HG03442 (cell line): ENCODE data around the gene NLRP3.

Experiments
- ATAC-seq: cut with Tn5 transposase; IDR thresholded peaks from one replicate; pipeline ENCODE4 v1.9.1; 2021; ENCODE audit warnings: mild to moderate bottlenecking, moderate library complexity; ENCODE audit not compliant: unreplicated experiment

Gene NLRP3

DNA sequence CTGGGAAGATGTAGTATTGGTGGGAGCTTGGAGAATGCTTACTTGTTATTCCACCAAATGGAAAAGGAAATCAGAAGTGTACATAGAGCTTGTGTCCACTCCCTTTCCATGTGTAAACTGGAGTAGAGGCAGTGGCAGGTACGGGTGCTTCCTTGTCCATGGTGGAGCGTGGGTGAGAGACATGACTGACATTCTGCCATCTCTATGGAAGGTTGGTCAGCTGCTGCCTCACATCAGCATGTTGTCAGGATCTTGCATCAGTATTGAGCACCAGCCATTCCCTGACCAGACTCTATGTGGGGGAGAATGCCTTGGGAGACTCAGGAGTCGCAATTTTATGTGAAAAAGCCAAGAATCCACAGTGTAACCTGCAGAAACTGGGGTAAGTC, 19.8 kb downstream of the NLRP3 start:
- no peak for ATAC-seq

DNA sequence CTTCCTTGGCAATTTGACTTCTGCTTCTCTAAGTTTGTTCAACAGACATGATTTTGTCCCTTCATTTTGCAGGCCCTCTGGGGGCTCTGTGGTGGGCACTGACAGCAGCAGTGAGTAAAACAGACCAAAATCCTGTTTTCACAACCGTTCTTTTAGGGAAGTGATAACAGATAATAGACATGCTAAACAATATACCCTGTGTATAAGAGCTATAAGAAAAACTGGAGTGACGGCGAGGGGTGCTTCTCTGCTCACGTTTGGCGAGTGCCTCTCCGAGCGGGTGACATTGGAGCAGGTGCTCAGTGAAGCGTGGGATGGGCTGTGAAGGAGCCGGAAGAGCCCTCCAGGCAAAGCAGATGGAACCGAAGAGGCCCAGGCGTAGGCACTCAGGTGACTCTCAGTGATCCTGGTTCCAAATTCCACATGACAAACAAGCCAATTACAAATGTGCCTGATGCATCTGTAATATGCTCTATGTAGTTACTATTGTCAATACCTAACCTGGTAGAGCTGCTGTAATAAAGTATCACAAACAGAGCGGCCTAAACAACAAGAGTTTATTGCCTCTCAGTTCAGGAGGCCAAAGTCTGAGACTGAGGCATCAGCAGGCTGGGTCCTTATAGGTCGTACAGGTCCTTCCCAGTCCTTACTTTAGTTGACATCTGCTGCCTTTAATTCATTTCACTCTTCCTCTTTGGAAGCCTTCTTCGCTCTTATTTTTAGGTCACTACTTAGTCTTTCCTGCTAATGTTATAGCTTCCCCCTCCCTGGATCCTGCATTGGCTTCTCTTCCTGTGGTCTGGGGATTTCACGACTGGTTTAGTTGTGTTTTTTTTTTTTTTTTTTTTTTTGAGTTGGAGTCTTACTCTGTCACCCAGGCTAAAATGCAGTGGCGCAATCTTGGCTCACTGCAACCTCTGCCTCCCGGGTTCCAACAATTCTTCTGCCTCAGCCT, 21.9 kb downstream of the NLRP3 start:
- ATAC-seq = no peak

- ATAC-seq = peak; percentile 99
Measured at GRCh38 chr1:247440001-247440620, 24.1 kb downstream of the NLRP3 start.

DNA sequence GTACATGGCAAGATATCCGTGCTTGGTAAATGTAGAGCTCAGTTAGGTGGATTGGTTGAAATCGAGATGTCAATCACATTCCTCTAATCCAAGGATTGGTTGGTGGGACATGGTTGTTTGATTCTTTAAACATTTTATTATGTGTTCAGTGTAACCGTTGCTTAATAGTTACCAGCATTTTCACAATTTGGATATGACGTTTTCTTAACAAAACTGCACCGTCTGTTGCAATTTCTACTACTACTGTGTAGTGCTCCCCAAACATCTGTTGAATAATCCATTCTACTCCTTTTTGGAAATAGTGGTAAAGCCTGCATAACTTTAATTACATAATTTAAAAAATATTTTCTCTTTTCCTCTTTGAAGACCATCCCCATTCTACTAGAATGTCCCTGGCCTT, 25.6 kb downstream of the NLRP3 start:
- ATAC-seq = no peak

- no peak for ATAC-seq
Measured at GRCh38 chr1:247442164-247442563, 26.2 kb downstream of the NLRP3 start.

- no peak for ATAC-seq
Measured at GRCh38 chr1:247443641-247444040, 27.7 kb downstream of the NLRP3 start.

- ATAC-seq = no peak
Measured at GRCh38 chr1:247444571-247444970, 28.6 kb downstream of the NLRP3 start.

- no peak for ATAC-seq
Measured at GRCh38 chr1:247445526-247446356, 29.8 kb downstream of the NLRP3 start.

- ATAC-seq = no peak
Measured at GRCh38 chr1:247447162-247447909, 31.4 kb downstream of the NLRP3 start.

DNA sequence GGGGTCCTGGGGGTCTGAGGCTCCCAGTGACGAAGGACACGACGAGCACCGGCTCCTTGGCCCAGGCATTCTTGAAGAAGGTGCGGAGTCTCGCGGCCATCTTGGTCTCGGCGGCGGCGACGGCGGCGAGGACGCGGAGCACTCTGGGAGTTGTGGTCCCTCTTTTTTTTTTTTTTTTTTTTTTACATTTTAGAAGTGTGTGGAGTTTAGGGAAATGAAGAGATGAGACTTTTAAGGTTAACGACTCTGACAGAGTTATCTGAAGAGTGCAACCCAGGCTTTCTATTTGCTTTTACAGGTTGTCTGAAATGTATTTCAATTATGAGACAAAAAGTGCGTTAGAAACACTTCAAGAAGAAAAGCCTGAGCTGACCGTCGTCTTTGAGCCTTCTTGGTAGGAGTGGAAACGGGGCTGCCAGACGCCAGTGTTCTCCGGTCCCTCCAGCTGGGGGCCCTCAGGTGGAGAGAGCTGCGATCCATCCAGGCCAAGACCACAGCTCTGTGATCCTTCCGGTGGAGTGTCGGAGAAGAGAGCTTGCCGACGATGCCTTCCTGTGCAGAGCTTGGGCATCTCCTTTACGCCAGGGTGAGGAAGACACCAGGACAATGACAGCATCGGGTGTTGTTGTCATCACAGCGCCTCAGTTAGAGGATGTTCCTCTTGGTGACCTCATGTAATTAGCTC, 32.3 kb downstream of the NLRP3 start:
- peak; percentile 48 for ATAC-seq

DNA sequence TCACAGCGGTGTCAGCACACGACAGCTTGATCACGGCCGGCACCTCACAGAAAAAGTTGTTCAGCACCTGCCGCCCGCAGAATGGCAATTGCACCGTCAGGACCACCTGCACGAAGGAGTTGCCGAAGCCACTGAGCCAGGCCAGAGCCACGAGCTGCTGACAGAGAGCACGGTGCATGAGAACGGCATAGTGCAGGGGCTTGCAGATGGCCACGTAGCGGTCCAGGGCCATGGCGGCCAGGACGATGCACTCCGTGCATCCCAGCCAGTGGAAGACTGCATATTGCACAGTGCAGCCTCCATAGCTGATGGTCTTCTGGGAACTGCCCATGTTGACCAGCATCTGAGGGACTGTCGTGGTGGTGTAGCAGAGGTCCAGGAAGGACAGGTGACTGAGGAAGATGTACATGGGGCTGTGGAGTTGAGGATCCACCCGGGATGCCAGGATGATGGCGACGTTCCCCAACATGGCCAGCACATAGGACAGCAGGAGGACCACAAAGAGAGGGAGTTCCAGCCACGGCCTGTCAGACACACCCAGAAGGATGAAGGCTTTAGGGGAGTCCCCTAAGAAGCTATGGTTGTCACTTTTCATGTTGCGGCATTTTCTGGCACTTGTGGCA, 35.5 kb downstream of the NLRP3 start:
- no peak for ATAC-seq

- ATAC-seq = no peak
Measured at GRCh38 chr1:247452447-247453039, 36.6 kb downstream of the NLRP3 start.

- ATAC-seq = no peak
Measured at GRCh38 chr1:247453245-247453644, 37.3 kb downstream of the NLRP3 start.

GRCh38 chr1:247453997-247454396, 38.0 kb downstream of the NLRP3 start:
- ATAC-seq = no peak

- no peak for ATAC-seq
Measured at GRCh38 chr1:247456021-247456420, 40.0 kb downstream of the NLRP3 start.

DNA sequence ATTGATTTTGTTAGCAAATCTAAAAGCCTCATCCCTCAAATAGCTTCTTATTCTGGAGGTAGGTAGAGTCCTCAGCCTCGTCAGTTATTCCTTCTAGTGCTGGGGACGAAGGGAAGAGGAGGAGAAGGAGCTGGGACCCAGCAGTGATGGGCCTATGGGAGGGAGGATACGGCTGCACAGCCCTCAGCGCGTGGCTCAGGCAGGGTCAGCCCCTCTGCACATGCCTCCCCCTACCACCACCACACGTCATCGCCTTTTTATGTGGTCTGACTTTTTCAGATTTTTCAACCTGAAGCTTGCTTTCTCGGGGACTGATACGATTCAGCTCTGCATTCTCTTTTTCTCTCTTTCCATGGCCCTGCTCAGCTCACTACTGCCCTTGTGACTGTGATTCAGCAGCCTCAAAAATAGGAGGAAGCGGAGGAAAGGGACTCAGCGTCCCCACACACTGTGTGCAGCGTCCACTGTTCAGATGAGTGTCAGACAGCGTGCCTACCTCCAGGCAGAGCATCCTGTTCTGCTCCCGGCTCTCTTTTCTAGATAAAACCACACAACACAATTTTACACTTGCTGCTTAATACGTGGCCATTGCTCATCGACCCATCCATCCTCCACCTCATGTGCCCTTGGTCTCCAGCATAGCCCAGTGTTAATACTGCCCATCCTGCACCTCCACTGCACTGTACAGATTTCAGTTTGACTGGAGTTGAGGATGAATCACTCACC, 41.1 kb downstream of the NLRP3 start:
- ATAC-seq = no peak

DNA sequence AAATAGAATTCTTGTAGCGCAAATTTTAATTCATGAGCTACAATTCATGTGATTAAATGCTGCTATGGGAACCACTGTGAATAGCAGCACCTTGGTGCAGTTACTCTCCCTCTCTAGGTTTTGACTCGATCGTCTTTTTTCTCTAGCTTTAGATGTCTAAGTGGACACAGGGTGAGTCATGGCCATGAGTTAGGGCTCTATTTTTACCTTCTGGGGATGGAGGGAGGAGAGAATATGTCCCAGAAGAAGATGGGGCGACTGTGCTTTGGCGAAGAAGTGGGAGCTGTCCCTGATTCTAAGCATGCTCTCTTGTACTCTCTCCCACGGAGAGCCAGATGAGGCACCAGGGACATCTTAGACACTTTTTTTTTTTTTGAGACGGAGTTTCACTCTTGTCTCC, 43.5 kb downstream of the NLRP3 start:
- ATAC-seq = no peak

GRCh38 chr1:247465796-247466195, 49.8 kb downstream of the NLRP3 start:
- ATAC-seq = no peak

DNA sequence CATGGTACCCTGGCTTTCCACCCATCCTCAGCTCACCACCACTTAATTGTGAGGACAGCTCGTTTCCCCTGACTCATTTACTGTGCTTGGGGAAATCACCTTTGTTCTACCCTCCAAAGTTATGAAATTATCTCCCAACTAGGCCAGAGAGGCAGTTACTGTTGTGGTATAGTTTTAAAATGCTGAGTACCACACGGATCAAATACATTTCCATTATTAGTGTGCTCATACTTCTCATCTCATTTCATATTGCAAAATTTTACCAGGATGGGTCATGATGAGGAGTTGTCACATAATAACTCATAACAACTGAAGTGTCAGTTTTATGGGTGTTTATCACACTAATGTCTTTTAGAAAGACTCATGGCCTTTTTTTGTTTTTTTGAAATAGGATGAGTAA, 51.2 kb downstream of the NLRP3 start:
- no peak for ATAC-seq
